Gastrocnemius medialis (tissue), 4 donors: Measurements from ENCODE around the gene NR2C2AP.

Source experiments
- POLR2A ChIP-seq, 2 donors: fragments of 450-650 bp; IDR thresholded peaks; one replicate each; pipeline ENCODE4 v1.6.1; 2017; ENCODE audit warnings: antibody characterized with exemption in 2 of 2, mild to moderate bottlenecking in 2 of 2, moderate library complexity in 2 of 2
- TF ChIP-seq, protein P1 (sequence below), 5 experiments: fragments of 450-650 bp in 3 of 5; fragments of 200-600 bp in 2 of 5; sonication (generic) in 2 of 5; IDR thresholded peaks in 4 of 5; conservative IDR thresholded peaks in 1 of 5; 1 replicate in 4 of 5; 2 replicates in 1 of 5; pipeline ENCODE4 v1.5.1; 2016 to 2019; ENCODE audit warnings: antibody characterized with exemption in 5 of 5, mild to moderate bottlenecking in 3 of 5, moderate library complexity in 3 of 5

GRCh38 chr19:19154768-19155494 is 48.3 kb downstream of the NR2C2AP start:
- TF ChIP-seq, protein P1, sequence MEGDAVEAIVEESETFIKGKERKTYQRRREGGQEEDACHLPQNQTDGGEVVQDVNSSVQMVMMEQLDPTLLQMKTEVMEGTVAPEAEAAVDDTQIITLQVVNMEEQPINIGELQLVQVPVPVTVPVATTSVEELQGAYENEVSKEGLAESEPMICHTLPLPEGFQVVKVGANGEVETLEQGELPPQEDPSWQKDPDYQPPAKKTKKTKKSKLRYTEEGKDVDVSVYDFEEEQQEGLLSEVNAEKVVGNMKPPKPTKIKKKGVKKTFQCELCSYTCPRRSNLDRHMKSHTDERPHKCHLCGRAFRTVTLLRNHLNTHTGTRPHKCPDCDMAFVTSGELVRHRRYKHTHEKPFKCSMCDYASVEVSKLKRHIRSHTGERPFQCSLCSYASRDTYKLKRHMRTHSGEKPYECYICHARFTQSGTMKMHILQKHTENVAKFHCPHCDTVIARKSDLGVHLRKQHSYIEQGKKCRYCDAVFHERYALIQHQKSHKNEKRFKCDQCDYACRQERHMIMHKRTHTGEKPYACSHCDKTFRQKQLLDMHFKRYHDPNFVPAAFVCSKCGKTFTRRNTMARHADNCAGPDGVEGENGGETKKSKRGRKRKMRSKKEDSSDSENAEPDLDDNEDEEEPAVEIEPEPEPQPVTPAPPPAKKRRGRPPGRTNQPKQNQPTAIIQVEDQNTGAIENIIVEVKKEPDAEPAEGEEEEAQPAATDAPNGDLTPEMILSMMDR (IDR thresholded peaks at IDR 0.05 in 4 of 5, conservative IDR thresholded peaks at IDR 0.05 in 1 of 5) = no peak
- no peak for TF ChIP-seq POLR2A (IDR thresholded peaks at IDR 0.05)
